ENCODE measurements around the gene FES. TPM values are rescaled to one million over a fixed set of nuclear protein-coding genes. Genes with fewer than 3 reads are reported as not detected.

FES gene
- total and polyA plus RNA-seq, 2 of the 13 experiments (the other 11 are each of a cell fraction or from before 2014, with no cell fraction given): 4.0 to 9.5 TPM

GRCh38 chr15:90930861-90931574 lies 46.7 kb downstream of the FES start:
- Histone ChIP-seq H3K4me3 (replicated peaks in 1 of 3; ENCODE audit: insufficient read depth in 1 of 3, low read depth in 2 of 3, low read length in 3 of 3) (peak overlapping the region; percentile 87 to 95 (median 91)), H3K4me2 (ENCODE audit: low read depth, low read length) (peak overlapping the region; percentile 89), H3K27ac (ENCODE audit: extremely low read length, insufficient read depth, low read length) (peak overlapping the region; percentile 96), H3K36me3 (replicated peaks in 1 of 2; ENCODE audit: control insufficient read depth in 1 of 2, insufficient read depth in 2 of 2, low read length in 2 of 2) (no peaks in the 10 kb centered on the region), H2AFZ (ENCODE audit: low read length) (no peak overlapping the region), H3K4me1 (ENCODE audit: insufficient read depth, low read length) (peaks cover 51% of the 10 kb centered on the region), H4K20me1 (ENCODE audit: insufficient read depth, low read length) (no peaks in the 10 kb centered on the region), H3K79me2 (ENCODE audit: insufficient read depth, low read length) (peaks cover 6% of the 10 kb centered on the region), H3K9me3 (ENCODE audit: low read length) (no peaks in the 10 kb centered on the region), H3K9ac (ENCODE audit: insufficient read depth, low read depth, low read length) (peak overlapping the region; percentile 88), H3K27me3 (ENCODE audit: control insufficient read depth in 1 of 2, insufficient read depth in 2 of 2, low read length in 2 of 2) (no peaks in the 10 kb centered on the region; a peak in 2 of 5 replicates)
- FAIRE-seq (no peak), ATAC-seq (no peak), DNase-seq (ENCODE audit: low spot score) (no peak)
- WGBS (ENCODE audit: low lambda C conversion rate): 60% methylated on average over 14 of the region's 15 CpGs
- BruUV-seq (replicated peaks): TSS peak; percentile 18
- ChIA-PET POLR2A (interaction anchor here (0.6 to 4.5 kb wide), 17 partner anchors 9 to 739 kb away, joined by 3 to 45 read pairs (median 5); partner anchors contain the start of genes BLM, MAN2A2, PRC1 and RCCD1), CTCF (ENCODE audit: low intra/inter-chr PET ratio, low total read pairs) (interaction anchor here (1.2 to 1.4 kb wide), 2 partner anchors 29 to 102 kb away, joined by 3 to 4 read pairs; no protein-coding TSS in a partner anchor)
- intact Hi-C loops (cut with micrococcal nuclease; ENCODE audit: unreplicated experiment): loop anchor here (5.0 to 10.0 kb wide), 4 partner anchors 44 to 121 kb away; partner anchors contain the start of gene PRC1
- in situ Hi-C loops (cut with HindIII; ENCODE audit: extremely low pct_ligation_motif_present, low pct_unique_long_range_greater_than_20kb): loop anchor here (25.0 kb wide), 1 partner anchor 331 kb away; no protein-coding TSS in a partner anchor
- TF ChIP-seq BCLAF1 (IDR thresholded peaks at IDR 0.05) (no peak), CEBPG (CRISPR knock-in tag; IDR thresholded peaks at IDR 0.05) (peak; percentile 61), ZNF776 (CRISPR knock-in tag; IDR thresholded peaks at IDR 0.05) (no peak), KLF6 (CRISPR knock-in tag; IDR thresholded peaks at IDR 0.05) (0 out of 2 replicates have a peak, but pooled peaks have one; percentile 2), ETV5 (CRISPR knock-in tag; IDR thresholded peaks at IDR 0.05; ENCODE audit: borderline replicate concordance) (0 out of 2 replicates have a peak, but pooled peaks have one; percentile 8), NFE2L1 (CRISPR knock-in tag; IDR thresholded peaks at IDR 0.05; ENCODE audit: borderline replicate concordance) (no peak), ZXDC (CRISPR knock-in tag; IDR thresholded peaks at IDR 0.05) (0 out of 2 replicates have a peak, but pooled peaks have one; percentile 8), FOXP1 (IDR thresholded peaks at IDR 0.05) (no peak), FOXP1 (CRISPR knock-in tag; IDR thresholded peaks at IDR 0.05) (no peak), UBTF (CRISPR knock-in tag; IDR thresholded peaks at IDR 0.05) (no peak), TGIF2 (CRISPR knock-in tag; IDR thresholded peaks at IDR 0.05) (0 out of 2 replicates have a peak, but pooled peaks have one; percentile 38), ZFP36L2 (CRISPR knock-in tag; IDR thresholded peaks at IDR 0.05) (no peak), SNRNP70 (IDR thresholded peaks at IDR 0.05; ENCODE audit: low read depth, low read length) (no peak), ATF4 (CRISPR knock-in tag; IDR thresholded peaks at IDR 0.05) (peak in 1 of 2 experiments; percentile 74; a peak in 2 of 4 replicates), RAD21 (CRISPR knock-in tag; IDR thresholded peaks at IDR 0.05) (no peak)

All from HepG2 (cell line).